NOMO-1 (cell line): ENCODE results near the gene ALDH4A1.

Source experiments
- DNase-seq, 2 experiments: peaks; one replicate each; lab custom pipeline; 2025; ENCODE audit not compliant: unreplicated experiment in 2 of 2; lab: John Stamatoyannopoulos, UW

The ALDH4A1 gene

GRCh38 chr1:18902523-18903290 lies at the start of gene ALDH4A1:
ALDH4A1 (minus strand) TSS chr1:18902555; CDS start chr1:18902523, 32 bp downstream.
- peak; percentile 97 to 98 for DNase-seq

DNA sequence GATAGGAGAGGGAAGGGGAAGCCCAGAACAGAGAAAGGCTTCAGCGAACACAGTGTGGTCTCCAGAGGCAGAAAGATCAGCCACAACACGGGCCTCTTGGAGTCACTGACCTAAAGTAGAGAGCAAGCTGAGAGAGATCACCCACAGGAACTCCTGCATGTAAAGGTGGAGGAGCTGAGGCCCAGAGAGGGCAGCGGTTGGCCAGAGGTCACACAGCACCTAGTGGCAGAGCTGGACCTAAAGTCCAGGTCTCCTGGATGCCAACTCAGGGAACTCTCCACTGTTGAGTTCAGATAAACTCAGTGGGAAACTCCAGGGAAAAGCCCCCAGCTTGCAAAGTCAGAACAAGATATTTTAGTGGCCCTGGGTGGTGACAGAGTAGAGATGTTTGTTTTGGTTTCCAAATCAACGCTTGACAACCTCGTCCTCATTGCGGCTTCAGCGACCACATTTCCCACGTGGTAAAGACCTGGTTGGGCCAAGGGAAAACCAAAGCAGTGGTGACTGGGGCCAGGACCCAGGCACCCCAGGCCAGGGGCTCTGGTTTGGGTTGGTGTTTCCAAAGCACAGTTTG lies 49.5 kb upstream of the ALDH4A1 start:
- peak; percentile 35 to 50 for DNase-seq

- peak; percentile 36 to 66 for DNase-seq
Observed at GRCh38 chr1:18951416-18951815, 49.1 kb upstream of the ALDH4A1 start.

DNA sequence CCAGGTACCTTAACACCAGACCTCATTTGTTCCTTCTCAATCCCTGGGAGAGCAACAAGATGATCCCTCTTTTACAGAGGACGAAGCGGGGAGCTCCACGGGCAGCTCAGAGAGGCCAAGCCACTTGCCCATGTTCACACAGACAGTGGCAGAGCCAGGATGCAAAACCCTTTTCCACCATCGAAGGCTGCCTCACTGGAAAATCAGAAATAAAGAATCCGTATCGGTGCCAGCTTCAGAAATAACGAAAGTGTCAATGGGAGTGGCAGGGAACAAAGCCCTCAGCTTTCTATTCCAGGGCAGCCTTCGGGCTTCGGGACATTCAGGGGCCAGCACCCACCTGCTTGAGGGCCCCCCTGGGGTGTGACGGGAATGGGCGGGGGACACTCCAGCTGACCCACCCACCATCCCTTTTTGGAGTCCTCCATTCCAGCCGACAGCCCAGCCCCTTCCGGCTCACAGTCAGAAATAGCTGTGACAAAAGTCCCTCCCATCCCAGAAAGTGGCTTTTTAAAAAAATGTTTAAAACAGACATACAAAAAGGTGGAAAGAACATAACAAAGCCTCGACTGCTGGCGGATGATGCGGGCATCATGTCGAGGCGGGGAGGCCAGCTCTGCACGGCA lies 48.2 kb upstream of the ALDH4A1 start:
- no peak for DNase-seq

GRCh38 chr1:18949686-18950400 lies 47.5 kb upstream of the ALDH4A1 start:
- peak in 1 of 2 experiments; percentile 22 for DNase-seq

- DNase-seq = no peak
Observed at GRCh38 chr1:18948913-18949685, 46.7 kb upstream of the ALDH4A1 start.

DNA sequence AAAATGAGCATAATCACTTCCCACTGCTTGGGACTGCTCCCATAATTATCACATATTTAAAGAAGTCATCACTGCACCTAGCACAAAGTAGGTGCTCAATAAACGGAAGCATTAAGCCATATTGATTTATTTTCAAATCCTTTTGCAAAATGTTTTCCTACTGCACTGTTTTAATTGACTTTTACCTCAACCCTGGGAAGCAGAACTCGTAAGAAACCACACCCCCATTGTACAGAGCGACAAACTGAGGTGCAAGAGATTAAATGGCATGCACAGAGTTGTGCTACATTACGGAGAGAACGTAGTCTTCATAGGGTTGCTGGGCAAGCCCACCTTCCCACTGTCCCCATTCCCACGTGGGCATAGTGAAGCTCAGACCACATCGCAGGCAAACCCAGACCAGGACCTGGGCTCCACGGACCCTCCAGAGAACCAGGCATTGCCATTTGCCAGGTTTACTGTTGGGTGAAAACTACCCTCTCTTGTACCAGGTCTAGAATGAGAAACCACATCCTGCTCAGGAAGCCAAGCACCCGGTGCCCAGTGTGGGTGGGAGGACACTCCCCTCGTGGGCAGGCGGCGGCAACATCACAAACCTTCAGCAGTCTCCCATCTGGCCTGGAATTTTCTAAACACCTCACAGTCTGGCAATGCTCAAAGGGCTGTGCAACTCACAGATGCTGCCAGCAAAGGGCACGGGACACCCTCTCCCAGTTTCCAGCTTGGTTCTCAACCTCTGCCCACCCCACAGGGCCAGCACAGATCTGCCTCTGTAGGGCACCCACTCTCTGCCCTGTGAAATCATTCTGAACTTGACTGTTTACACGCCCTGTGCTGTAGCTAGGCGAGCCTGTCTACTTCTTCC lies 45.9 kb upstream of the ALDH4A1 start:
- no peak for DNase-seq

DNA sequence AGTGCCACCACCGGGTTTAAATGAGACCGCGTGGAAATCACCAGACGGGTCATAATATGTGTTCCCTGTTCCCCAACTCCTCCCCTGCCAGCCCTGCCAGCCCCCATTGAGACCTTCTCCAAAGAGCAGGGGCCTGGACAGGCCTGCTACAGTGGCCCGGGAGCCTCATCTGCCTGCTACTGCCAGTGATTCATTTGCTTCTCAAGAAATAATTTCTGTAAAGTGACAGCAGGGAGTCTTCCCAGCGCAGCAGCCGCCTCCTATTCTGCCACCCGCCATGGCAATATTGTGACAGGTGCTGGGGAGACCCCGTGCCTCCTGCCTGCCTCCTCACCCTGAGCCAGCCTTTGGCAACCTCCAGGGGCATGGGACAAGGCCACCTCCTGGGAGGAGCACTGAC lies 45.2 kb upstream of the ALDH4A1 start:
- DNase-seq = no peak

DNA sequence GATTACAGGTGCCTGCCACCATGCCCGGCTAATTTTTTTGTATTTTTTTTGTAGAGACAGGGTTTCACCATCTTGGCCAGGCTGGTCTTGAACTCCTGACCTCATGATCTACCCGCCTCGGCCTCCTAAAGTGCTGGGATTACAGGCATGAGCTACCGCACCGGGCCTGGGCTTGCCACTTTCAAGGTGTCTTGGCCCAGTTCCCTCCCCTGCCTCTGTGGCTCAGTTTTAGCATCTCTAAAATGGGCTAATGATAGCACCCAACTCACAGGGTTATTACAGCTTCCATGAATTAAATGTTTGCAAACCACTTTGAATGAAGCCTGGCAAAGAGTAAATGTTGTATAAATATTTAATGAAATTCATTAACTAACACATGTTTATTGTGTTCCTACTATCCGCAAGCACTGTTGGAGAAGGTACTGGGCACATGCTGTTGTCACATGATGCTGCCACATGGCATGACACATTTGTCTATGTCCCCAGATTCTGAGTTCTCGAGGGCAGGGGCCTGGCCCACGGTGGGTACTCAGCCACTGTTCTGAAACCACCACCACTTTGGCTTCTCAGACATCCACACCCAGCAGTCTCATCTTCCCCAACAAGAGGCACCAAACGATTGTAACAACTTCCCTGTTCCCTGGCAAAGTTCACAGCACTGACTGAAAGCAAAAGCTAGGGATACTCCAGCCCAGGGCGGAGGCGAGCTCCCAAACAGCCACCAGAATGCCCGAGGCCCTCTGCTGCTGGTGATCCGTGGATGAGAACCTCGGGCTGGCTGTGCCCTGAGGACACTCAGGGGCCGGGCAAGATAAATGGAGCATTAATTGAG lies 44.4 kb upstream of the ALDH4A1 start:
- DNase-seq = no peak

- peak; percentile 39 to 58 for DNase-seq
Observed at GRCh38 chr1:18945401-18945849, 43.1 kb upstream of the ALDH4A1 start.

GRCh38 chr1:18944810-18945209 lies 42.5 kb upstream of the ALDH4A1 start:
- DNase-seq = no peak

GRCh38 chr1:18943914-18944572 lies 41.7 kb upstream of the ALDH4A1 start:
- no peak for DNase-seq

DNA sequence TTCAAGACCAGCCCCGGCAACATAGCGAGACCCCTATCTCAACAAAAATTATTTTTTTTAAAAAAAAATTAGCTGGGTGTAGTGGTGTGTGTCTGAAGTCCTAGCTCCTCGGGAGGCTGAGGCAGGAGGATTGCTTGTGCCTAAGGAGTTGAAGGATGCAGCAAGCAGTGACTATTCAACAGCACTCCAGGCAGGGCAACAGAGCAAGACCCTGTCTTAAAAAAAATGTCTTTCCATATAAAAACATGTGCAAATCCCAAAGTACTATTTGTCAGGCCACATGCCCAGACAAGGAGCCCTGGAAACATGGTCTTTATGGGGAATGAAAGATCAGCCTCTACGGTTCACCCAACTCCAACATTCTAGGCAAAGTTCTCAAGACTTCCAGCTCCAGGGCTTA lies 40.8 kb upstream of the ALDH4A1 start:
- DNase-seq = no peak

GRCh38 chr1:18942340-18942739 lies 40.0 kb upstream of the ALDH4A1 start:
- DNase-seq = peak in 1 of 2 experiments; percentile 7

DNA sequence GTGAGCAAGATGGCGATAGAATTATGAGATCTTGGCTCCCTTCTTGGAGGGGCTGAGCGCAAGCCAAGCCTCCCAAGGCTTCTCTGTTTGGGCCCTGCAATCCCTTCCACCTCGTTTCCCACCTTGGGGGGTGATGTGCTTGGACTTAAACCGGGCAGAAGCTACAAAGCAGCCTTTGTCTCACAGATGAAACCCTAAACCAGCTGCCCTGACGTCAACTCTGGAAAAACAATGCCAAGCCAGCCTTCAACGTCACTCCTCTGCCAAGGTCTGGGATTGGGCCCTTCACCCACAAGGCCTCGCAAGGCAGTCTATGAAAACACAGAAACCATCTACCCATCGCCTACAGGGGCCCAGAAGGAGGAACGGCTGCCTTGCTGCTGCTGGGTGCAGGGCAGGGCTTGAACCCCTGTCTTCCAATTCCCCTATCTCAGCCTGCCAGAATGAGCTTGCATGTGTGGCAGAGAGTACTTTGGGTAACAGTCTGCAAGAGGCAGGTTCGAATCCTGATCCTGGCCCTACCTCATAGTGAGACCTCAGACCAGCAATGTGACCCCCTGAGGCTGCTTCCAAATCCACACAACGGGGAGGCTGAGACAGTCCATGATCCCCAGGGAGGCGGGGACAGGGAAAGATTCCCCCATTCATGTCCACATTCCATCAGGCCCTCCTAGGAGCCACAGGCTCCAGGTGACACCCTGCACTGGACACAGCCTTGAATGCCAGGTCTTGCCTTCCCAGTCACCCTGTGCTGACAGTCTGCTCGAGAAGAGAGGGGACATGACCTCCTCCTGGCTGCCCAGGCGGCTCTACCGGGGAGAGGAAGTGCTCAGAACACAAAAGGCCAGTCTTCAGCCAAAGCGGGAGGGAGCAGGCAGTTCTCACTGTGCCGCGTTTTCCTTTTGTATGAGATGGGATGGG lies 39.1 kb upstream of the ALDH4A1 start:
- no peak for DNase-seq

- DNase-seq = no peak
Observed at GRCh38 chr1:18940303-18941020, 38.1 kb upstream of the ALDH4A1 start.
